GM21367 (cell line): Measurements from ENCODE around the gene VKORC1L1.
"Not testable (repeated sequence)": the region's sequence is repeated elsewhere in the genome, so short reads cannot be mapped to it uniquely, and the experiment has no call there.

ENCODE experiments used
- ATAC-seq: cut with Tn5 transposase; IDR thresholded peaks from one replicate; pipeline ENCODE4 v1.9.1; 2021; ENCODE audit not compliant: unreplicated experiment

Gene VKORC1L1

GRCh38 chr7:65872776-65873581 is at the start of gene VKORC1L1:
VKORC1L1 (plus strand) TSS chr7:65873074; CDS start chr7:65873372, 298 bp downstream.
- peak; percentile 72 for ATAC-seq

DNA sequence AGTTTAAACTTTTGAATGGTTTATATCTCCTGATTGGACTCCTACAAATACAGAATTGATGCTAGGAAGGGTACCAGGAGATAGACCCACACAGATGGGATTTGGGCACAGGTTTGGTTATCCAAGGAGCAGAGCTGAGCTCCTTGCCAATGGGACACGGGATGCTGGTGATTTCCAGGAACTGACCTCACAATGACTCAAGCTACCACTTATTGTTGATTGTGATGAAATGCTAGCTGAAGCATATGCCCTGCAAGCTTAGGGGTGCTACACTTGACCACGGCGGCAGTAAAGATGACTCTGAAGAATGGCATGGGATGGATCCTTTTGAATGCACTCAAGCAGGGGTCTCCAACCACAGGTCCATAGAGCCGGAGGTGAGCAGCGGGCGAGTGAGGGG is 45.5 kb upstream of the VKORC1L1 start:
- ATAC-seq = no peak

- ATAC-seq = no peak
Measured at GRCh38 chr7:65832281-65832680, 40.6 kb upstream of the VKORC1L1 start.

DNA sequence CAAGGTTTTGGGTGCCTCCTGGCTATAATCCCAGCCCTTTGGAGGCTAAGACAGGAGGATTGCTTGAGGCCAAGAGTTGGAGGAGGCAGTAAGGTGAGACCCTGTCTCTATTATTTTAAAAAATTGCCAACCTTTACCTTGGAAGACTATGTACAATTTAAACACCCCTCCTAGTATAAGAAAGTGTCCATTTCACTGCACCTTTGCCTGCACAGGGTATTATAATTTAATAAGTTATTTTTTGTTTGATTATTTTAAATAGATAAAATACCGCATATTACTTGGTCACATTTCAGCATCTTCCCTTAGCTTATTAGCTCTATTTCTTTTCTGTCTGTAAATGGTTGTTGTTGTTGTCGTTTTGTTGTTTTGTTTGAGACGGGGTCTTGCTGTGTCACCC is 36.2 kb upstream of the VKORC1L1 start:
- ATAC-seq = not testable (repeated sequence)

GRCh38 chr7:65837541-65837956 is 35.3 kb upstream of the VKORC1L1 start:
- not testable (repeated sequence) for ATAC-seq

GRCh38 chr7:65839846-65840245 is 33.0 kb upstream of the VKORC1L1 start:
- no peak for ATAC-seq

- no peak for ATAC-seq
Measured at GRCh38 chr7:65840446-65840845, 32.4 kb upstream of the VKORC1L1 start.

GRCh38 chr7:65843616-65844015 is 29.3 kb upstream of the VKORC1L1 start:
- ATAC-seq = not testable (repeated sequence)

GRCh38 chr7:65846008-65846570 is 26.8 kb upstream of the VKORC1L1 start:
- ATAC-seq = no peak

DNA sequence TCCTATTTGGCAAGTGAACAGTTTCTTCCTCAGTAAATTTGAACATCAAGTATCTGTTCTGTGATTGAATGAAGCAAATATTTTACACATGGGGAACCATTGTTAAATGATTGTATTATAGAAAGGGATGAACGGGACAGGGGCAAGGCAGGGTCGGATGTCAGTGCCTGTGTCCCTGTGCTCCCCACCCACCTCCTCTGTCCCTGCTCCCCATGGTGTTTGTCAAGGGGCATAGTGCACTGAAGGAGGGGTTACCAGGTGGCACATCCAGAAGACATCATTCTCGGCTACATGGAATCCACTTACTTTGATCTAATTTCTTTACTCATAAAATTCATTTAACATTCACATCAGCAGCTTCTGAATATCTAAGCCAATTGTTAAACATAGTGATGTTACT is 19.4 kb upstream of the VKORC1L1 start:
- not testable (repeated sequence) for ATAC-seq

DNA sequence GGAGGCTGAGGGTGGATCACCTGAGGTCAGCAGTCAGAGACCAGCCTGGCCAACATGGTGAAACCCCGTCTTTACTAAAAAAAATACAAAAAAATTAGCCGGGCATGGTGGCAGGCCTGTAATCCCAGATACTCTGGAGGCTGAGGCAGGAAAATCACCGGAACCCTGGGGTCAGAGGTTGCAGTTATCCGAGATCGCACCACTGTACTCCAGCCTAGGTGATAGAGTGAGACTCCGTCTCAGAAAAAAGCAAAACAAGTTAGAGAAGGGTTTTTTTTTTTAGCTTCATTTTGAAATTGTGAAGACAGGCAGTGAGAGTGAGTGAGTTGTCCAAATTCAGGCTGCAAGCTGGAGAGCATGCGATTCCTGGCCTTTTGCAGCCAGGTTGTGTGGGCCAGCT is 19.0 kb upstream of the VKORC1L1 start:
- ATAC-seq = not testable (repeated sequence)

DNA sequence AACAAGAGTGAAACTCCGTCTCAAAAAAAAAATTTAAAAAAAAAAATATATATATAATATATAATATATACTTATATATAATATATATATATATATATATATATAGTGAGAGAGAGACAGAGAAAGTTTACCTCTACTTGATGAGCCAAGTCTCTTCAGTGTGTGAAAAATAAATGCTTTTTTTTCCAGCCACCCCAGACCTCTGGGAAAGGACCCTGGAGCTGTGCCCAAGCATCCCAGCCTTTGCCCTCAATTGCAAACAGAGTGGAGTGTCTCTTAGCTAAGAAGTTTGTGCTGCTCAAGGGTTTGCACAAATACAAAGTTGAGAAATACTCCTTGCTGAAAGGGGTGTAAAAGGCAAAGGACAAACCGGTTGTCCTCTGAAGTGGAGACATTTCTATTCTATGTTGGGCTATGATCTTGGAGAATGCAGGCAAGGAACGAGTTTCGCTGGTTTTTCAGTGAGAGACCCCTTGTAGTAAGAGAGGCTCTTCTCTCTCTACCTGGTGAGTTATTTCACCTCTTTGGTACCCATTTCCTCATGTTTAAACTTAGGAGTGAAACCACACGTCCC is 15.5 kb upstream of the VKORC1L1 start:
- ATAC-seq = not testable (repeated sequence)

- not testable (repeated sequence) for ATAC-seq
Measured at GRCh38 chr7:65858660-65859059, 14.2 kb upstream of the VKORC1L1 start.

- not testable (repeated sequence) for ATAC-seq
Measured at GRCh38 chr7:65866244-65866643, 6.6 kb upstream of the VKORC1L1 start.

DNA sequence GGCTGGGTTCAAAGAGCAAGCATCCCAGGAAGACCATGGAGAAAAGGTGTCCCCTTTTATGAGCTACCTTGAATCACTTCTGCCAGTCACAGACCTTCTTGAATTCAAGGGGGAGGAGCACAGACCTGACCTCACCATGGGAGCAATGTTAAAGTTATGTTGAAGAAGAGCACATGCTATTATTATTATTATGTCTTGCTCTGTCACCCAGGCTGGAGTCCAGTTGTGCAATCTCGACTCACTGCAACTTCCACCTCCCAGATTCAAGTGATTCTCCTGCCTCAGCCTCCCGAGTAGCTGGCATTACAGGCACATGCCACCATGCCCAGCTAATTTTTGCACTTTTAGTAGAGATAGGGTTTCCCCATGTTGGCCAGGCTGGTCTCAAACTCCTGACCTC is 5.2 kb upstream of the VKORC1L1 start:
- not testable (repeated sequence) for ATAC-seq

DNA sequence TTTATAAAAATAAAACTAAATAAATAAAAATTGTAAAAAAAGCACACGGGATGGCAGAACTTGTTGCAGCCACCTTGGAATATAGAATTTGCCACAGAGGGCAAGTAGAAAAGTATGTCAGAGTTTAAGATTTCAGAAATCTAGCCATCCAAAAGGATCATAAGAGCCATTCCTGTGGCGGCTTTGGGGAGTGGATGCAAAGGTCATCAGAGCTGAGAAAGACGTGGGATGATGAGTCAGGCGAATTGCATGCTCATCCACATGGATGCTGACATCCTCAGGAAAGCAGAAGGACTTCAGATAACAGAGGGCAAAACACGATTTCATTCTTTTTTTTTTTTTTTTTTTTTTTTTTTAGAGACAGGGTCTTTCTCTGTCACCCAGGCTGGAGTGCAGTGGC is 3.6 kb upstream of the VKORC1L1 start:
- ATAC-seq = not testable (repeated sequence)

- peak; percentile 29 for ATAC-seq
Measured at GRCh38 chr7:65871451-65871850, 1.4 kb upstream of the VKORC1L1 start.

DNA sequence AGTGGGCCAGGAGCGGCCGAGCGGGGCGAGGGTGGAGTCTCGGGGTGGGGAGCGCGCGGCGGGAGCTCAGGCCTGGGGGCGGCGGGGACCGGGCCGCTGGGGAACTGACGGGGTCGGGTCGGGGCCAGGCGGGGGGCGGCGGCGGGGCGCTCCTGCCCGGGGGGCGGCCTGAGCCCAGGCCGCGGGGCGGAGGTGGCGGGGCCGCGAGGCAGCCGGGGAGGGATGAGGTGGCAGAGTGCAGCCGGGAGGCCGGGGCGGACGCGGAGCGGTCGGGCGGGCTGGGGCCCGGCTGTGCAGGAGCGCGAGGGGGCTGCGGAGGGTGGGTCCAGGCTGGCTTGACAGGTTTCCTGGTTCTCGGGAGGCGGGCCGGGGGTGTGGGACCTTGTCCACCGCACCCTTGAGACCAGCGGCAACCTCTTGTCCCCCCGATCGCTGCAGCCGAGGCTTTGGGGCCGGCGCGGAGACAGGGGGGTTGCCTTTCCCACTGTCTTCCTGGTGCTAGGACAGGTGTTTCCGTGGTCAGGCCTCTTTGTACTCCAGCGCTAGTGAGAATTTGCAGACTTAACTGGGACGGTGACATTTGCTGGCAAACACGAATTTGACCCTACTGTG is 814 bp downstream of the VKORC1L1 start:
- ATAC-seq = peak; percentile 18

DNA sequence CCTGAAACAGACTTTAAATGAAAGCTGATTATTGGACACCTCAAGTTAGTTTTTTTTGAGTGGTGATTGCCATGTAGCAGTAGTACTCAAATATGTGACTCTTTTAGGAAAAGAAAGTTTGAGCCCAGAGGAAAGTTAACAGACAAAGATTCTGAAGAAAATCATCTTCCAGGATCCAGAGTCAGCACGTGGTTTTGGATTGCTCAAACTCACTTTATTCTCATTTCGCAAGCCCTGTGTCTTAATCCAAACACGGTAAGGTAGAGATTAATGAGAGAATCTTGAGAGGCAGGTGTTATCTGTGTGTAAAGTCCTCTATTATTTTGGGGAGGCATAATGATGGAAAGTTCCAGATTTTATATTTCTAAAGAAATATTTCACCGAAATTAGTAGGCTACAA is 2.8 kb downstream of the VKORC1L1 start:
- not testable (repeated sequence) for ATAC-seq

DNA sequence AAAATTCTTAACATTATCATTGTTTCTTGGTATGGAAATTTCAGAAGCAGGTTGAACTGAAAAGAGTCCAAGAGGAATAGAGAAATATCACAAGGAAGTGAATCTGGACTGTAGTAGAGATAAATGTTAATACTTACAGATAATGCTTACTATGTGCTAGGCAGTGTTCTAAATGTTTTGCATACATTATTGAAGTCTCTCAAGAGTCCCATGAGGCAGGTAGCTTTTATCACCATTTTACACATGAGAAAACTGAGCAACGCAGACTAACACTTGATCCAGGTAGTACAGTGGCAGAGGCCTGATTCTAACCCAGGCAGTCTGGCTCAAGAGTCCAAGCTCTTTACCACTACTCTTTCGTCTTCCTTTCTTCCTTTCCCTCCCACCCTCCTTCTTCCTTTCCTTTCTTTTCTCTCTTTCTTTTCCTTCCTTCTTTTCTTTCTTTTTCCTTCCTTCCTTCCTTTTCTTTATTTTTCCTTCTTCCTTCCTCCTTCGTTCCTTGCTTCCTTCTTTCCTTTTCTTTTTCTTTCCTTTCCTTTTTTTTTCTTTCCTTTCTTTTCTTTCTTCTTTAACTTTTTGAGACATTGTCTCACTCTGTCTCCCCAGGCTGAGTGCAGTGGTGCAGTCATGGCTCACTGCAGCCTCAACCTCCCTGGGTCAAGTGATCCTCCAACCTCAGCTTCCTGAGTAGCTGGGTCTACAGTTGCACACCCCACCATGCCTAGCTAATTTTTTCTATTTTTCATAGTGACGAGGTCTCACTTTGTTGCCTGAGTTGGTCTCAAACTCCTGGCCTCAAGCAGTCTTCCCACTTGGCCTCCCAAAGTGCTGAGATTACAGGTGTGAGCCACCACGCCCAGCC is 6.6 kb downstream of the VKORC1L1 start:
- not testable (repeated sequence) for ATAC-seq

DNA sequence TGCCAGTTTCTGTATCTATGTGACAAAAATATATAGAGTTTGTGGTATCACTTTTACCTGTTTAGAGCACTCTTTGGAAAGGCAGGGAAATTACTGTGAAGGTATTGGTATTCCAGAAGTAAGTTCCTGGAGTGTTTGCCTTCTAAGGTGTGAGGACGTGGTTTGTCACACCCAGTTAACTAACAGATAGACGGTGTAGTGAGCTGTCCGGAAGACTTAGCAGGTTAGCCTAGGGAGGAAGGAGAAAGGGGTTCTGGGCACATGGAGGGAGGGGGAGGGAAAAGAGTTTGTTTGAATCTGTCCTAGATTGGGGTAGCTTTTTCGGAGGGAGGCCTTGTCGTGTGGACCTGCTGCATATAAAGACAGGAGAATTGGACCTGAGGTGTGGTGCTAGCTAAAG is 7.4 kb downstream of the VKORC1L1 start:
- ATAC-seq = not testable (repeated sequence)
